Suprapubic skin (tissue), 4 donors: ENCODE results near the gene SURF4. TPM values are rescaled to one million over a fixed set of nuclear protein-coding genes. Genes with fewer than 3 reads are reported as not detected.
"Not testable (repeated sequence)": the region's sequence is repeated elsewhere in the genome, so short reads cannot be mapped to it uniquely, and the experiment has no call there.

ENCODE experiments used
- DNase-seq, 2 donors: peaks; one replicate each; pipeline ENCODE4 v3.0.0-alpha.2; 2019; ENCODE audit warnings: low spot score in 2 of 2
- H3K27ac ChIP-seq: fragments of 200-600 bp; sonication (generic); one replicate; pipeline ENCODE4 v1.5.1; 2019
- H3K27me3 ChIP-seq: fragments of 200-600 bp; sonication (generic); one replicate; pipeline ENCODE4 v1.5.1; 2019
- H3K36me3 ChIP-seq: fragments of 200-600 bp; sonication (generic); one replicate; pipeline ENCODE4 v1.5.1; 2019
- H3K4me1 ChIP-seq: fragments of 200-600 bp; sonication (generic); one replicate; pipeline ENCODE4 v1.5.1; 2019
- H3K4me3 ChIP-seq: fragments of 200-600 bp; sonication (generic); one replicate; pipeline ENCODE4 v1.5.1; 2019; ENCODE audit warnings: mild to moderate bottlenecking
- H3K9me3 ChIP-seq: fragments of 200-600 bp; sonication (generic); one replicate; pipeline ENCODE4 v1.5.1; 2019
- EP300 ChIP-seq: sonication (generic); formaldehyde crosslinking; IDR thresholded peaks from one replicate; pipeline ENCODE4 v1.6.1; 2017; ENCODE audit warnings: antibody characterized with exemption
- POLR2A ChIP-seq, 2 donors: fragments of 450-650 bp; IDR thresholded peaks; one replicate each; pipeline ENCODE4 v1.6.1; 2017; ENCODE audit warnings: antibody characterized with exemption in 2 of 2, mild to moderate bottlenecking in 2 of 2, moderate library complexity in 2 of 2
- POLR2AphosphoS5 ChIP-seq, 3 donors: sonication (generic); formaldehyde crosslinking; IDR thresholded peaks; one replicate each; pipeline ENCODE4 v1.6.1; 2017; ENCODE audit warnings: antibody characterized with exemption in 3 of 3
- WGBS: methylation state at CpG from one replicate; pipeline ENCODE4 v1.1.5; 2018; 5-methylcytosine and 5-hydroxymethylcytosine counted together
- total RNA-seq, 4 donors: library from RNA; depleted of rRNA; stranded (reverse); fragments of >200 nt; gene quantifications; one replicate each; pipeline ENCODE4 v1.1.0, GENCODE V29; 2016
- TF ChIP-seq, protein P1 (sequence below), 2 donors: fragments of 200-600 bp in 1 of 2; fragments of 450-650 bp in 1 of 2; sonication (generic) in 1 of 2; IDR thresholded peaks; one replicate each; pipeline ENCODE4 v1.5.1; 2016 to 2019; ENCODE audit warnings: antibody characterized with exemption in 2 of 2, mild to moderate bottlenecking in 1 of 2, moderate library complexity in 1 of 2

Gene SURF4
- total RNA-seq, 4 donors from 2014 or later, result 71.7 to 136 (median 118) TPM

DNA sequence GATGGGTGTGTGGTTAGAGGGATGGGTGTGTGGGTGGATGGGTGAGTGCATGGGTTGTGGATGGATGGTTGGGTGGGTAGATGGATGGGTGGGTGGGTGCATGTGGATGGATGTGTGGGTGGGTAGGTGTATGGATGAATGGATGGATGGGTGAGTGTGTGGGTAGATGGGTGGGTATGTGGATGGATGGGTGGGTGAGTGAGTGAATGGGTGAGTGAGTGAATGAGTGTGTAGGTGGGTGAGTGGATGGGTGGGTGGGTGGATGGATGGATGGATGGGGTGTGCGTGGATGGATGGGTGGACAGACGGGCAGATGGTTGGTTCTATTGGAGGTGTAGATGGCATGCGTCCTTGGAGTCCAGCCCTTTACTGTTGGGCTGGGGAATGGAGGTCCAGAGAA is 17.5 kb upstream of the SURF4 start:
- Histone ChIP-seq H3K27me3 (peaks cover 21% of the 10 kb centered on the region), H3K4me1 (no peaks in the 10 kb centered on the region), H3K36me3 (no peaks in the 10 kb centered on the region), H3K4me3 (no peak overlapping the region), H3K9me3 (no peaks in the 10 kb centered on the region), H3K27ac (no peak overlapping the region)
- no peak for DNase-seq
- TF ChIP-seq, protein P1, sequence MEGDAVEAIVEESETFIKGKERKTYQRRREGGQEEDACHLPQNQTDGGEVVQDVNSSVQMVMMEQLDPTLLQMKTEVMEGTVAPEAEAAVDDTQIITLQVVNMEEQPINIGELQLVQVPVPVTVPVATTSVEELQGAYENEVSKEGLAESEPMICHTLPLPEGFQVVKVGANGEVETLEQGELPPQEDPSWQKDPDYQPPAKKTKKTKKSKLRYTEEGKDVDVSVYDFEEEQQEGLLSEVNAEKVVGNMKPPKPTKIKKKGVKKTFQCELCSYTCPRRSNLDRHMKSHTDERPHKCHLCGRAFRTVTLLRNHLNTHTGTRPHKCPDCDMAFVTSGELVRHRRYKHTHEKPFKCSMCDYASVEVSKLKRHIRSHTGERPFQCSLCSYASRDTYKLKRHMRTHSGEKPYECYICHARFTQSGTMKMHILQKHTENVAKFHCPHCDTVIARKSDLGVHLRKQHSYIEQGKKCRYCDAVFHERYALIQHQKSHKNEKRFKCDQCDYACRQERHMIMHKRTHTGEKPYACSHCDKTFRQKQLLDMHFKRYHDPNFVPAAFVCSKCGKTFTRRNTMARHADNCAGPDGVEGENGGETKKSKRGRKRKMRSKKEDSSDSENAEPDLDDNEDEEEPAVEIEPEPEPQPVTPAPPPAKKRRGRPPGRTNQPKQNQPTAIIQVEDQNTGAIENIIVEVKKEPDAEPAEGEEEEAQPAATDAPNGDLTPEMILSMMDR (IDR thresholded peaks at IDR 0.05), result no peak
- no peak for TF ChIP-seq POLR2A (IDR thresholded peaks at IDR 0.05)
- TF ChIP-seq EP300, result no peak
- no peak for TF ChIP-seq POLR2AphosphoS5 (IDR thresholded peaks at IDR 0.05)
- 87% methylated on average over 3 of the region's 3 CpGs for WGBS

DNA sequence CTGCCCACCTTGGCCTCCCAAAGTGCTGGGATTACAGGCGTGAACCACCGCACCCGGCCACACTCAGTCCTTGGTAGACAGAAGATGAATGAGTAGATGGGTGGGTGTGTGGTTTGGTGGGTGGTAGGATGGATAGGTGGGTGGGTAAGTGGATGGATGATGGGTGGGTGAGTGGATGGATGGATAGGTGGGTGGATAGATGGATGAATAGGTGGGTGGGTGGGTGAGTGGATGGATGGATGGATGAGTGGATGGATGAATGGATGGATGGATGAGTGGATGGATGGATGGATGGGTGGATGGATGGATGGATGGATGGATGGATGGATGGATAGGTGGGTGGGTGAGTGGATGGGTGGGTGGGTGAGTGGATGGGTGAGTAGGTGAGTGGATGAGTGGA is 16.4 kb upstream of the SURF4 start:
- not testable (repeated sequence) for DNase-seq, H3K36me3 ChIP-seq, H3K4me3 ChIP-seq, H3K4me1 ChIP-seq, H3K27ac ChIP-seq, H3K9me3 ChIP-seq
- WGBS, result 98% methylated on average over 3 of the region's 3 CpGs
- peaks cover 21% of the 10 kb centered on the region for H3K27me3 ChIP-seq

DNA sequence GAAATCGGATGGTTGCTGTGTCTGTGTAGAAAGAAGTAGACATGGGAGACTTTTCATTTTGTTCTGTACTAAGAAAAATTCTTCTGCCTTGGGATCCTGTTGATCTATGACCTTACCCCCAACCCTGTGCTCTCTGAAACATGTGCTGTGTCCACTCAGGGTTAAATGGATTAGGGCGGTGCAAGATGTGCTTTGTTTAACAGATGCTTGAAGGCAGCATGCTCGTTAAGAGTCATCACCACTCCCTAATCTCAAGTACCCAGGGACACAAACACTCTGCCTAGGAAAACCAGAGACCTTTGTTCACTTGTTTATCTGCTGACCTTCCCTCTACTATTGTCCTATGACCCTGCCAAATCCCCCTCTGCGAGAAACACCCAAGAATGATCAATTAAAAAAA is 15.6 kb upstream of the SURF4 start:
- DNase-seq, H3K4me3 ChIP-seq, H3K9me3 ChIP-seq, H3K36me3 ChIP-seq, H3K27ac ChIP-seq, H3K4me1 ChIP-seq: not testable (repeated sequence)
- peaks cover 21% of the 10 kb centered on the region for H3K27me3 ChIP-seq
- WGBS, result 70% methylated on average over 2 of the region's 4 CpGs

DNA sequence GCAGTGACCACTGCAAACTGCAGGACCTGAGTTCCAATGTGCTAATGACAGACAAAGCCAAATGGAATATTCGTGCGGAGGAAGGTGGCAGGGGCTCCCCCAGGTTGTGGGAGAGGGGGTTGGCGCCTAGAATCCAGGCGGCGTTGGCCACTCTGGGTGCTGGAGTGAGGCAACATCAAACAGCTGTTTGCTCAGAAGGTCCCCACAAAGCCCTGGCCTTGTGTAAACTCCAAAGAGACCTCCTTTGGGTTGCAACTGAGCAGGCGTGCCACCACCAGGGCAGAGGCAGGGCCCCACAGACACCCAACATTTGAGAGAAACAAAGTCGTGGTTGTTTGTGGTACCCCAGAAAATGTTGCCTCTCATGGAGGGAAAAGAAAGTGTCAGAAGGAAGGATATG is 14.9 kb upstream of the SURF4 start:
- peaks cover 8% of the 10 kb centered on the region for H3K4me1 ChIP-seq
- DNase-seq, result no peak
- no peak for TF ChIP-seq POLR2AphosphoS5 (IDR thresholded peaks at IDR 0.05)
- TF ChIP-seq EP300, result no peak
- no peak for TF ChIP-seq POLR2A (IDR thresholded peaks at IDR 0.05)
- TF ChIP-seq, protein P1 (IDR thresholded peaks at IDR 0.05), result no peak
- H3K27ac ChIP-seq, result no peak overlapping the region
- H3K4me3 ChIP-seq, result no peak overlapping the region
- 85% methylated on average over 7 of the region's 7 CpGs for WGBS
- H3K27me3 ChIP-seq, result peaks cover 20% of the 10 kb centered on the region
- H3K9me3 ChIP-seq, result no peaks in the 10 kb centered on the region
- H3K36me3 ChIP-seq, result no peaks in the 10 kb centered on the region

DNA sequence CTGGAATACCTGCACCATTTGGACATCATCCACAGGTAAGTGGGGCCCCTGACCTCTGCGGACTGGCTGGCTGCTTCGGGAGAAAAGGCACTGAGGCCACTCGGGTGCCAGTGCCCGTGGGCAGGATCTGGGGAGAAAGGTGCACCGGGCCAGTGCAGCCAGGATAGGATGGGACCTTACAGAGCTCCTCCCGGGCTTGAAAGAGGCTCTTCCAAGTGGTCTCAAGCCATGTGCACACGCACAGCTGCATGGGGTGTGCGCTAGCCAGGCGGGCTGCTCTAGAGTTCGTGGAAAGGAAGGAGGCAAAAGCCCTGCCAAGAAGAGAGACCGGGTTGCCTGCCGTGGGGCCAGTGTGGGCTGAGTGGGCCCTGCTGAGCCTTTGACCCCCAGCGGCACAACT is 13.7 kb upstream of the SURF4 start:
- Histone ChIP-seq H3K4me1 (peaks cover 8% of the 10 kb centered on the region), H3K27ac (no peak overlapping the region), H3K4me3 (no peak overlapping the region), H3K9me3 (no peaks in the 10 kb centered on the region), H3K36me3 (no peaks in the 10 kb centered on the region), H3K27me3 (peaks cover 12% of the 10 kb centered on the region)
- TF ChIP-seq, protein P1 (IDR thresholded peaks at IDR 0.05), result no peak
- TF ChIP-seq POLR2A (IDR thresholded peaks at IDR 0.05), result no peak
- TF ChIP-seq POLR2AphosphoS5 (IDR thresholded peaks at IDR 0.05), result no peak
- TF ChIP-seq EP300, result no peak
- no peak for DNase-seq
- WGBS, result 91% methylated on average over 10 of the region's 13 CpGs

DNA sequence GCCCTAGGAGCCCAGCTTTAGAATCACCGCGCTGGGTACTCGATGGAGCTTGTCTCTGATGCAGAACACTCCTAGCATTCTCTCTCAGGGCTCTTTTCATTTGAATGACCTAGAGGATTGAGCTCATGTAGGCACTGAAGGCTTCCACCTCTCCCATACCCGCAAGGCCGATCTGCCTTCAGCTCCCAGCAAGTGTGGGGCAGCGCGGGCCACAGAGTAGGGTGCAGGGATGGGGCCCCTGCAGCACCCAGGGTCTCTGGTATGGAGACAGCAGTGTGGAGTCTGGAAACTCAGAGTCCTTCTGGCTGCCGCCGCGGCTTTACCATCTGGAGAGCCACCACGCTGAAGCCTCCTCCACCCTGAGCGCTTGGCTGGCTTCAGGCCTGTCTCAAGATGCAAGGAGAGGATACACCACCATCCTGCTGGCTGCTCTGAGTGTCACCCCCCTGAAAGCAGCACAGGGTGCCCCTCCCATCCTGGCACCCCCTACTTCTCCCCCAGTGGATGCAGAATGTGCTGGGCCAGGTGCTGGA is 13.2 kb upstream of the SURF4 start:
- H3K27ac ChIP-seq, result no peak overlapping the region
- no peak for DNase-seq
- H3K4me1 ChIP-seq, result peaks cover 8% of the 10 kb centered on the region
- TF ChIP-seq EP300 (no peak), POLR2AphosphoS5 (IDR thresholded peaks at IDR 0.05) (no peak), POLR2A (IDR thresholded peaks at IDR 0.05) (no peak)
- TF ChIP-seq, protein P1 (IDR thresholded peaks at IDR 0.05), result no peak
- no peak overlapping the region for H3K4me3 ChIP-seq
- no peaks in the 10 kb centered on the region for H3K9me3 ChIP-seq
- no peaks in the 10 kb centered on the region for H3K36me3 ChIP-seq
- H3K27me3 ChIP-seq, result peaks cover 8% of the 10 kb centered on the region
- WGBS, result 92% methylated on average over 8 of the region's 12 CpGs
